Endodermal cell (in vitro differentiated cells): ENCODE results near the gene CTDSP2. TPM values are rescaled to one million over a fixed set of nuclear protein-coding genes. Genes with fewer than 3 reads are reported as not detected.

ENCODE experiments used
- DNase-seq: peaks from one replicate; pipeline ENCODE4 v3.0.0-alpha.2; 2017
- H3K27ac ChIP-seq: 2 replicates; pipeline ENCODE4 v1.5.1; 2013; ENCODE audit warnings: mild to moderate bottlenecking, low read depth, low read length, moderate library complexity
- H3K27me3 ChIP-seq: 2 replicates; pipeline ENCODE4 v1.6.1; 2013; ENCODE audit warnings: mild to moderate bottlenecking, low read length, moderate library complexity; ENCODE audit not compliant: insufficient read depth, control insufficient read depth, poor library complexity, severe bottlenecking
- H3K36me3 ChIP-seq: 2 replicates; pipeline ENCODE4 v1.7.0; 2013; ENCODE audit warnings: mild to moderate bottlenecking, low read length, moderate library complexity; ENCODE audit not compliant: control insufficient read depth, insufficient read depth
- H3K4me1 ChIP-seq: one replicate; pipeline ENCODE4 v1.7.0; 2013; ENCODE audit warnings: low read length; ENCODE audit not compliant: control insufficient read depth, insufficient read depth
- H3K4me3 ChIP-seq: 2 replicates; pipeline ENCODE4 v1.5.1; 2013; ENCODE audit warnings: mild to moderate bottlenecking, low read length, moderate library complexity
- H3K9ac ChIP-seq: 2 replicates; pipeline ENCODE4 v1.6.1; 2013; ENCODE audit warnings: mild to moderate bottlenecking, low read length, moderate library complexity; ENCODE audit not compliant: poor library complexity, severe bottlenecking; ENCODE audit errors: extremely low read depth
- H3K9me3 ChIP-seq: 2 replicates; pipeline ENCODE4 v1.6.1; 2013; ENCODE audit warnings: mild to moderate bottlenecking, low read length, moderate library complexity; ENCODE audit not compliant: control insufficient read depth
- H3K27ac Mint-ChIP-seq: 2 replicates; pipeline ENCODE4 v1.8.0; 2020; ENCODE audit warnings: mixed read lengths
- H3K27me3 Mint-ChIP-seq: 2 replicates; pipeline ENCODE4 v1.8.0; 2021; ENCODE audit warnings: mild to moderate bottlenecking, mixed read lengths; ENCODE audit not compliant: insufficient read depth
- H3K36me3 Mint-ChIP-seq: 2 replicates; pipeline ENCODE4 v1.8.0; 2020; ENCODE audit warnings: low read depth, mixed read lengths
- H3K4me1 Mint-ChIP-seq: 2 replicates; pipeline ENCODE4 v1.8.0; 2020; ENCODE audit warnings: mixed read lengths
- H3K4me3 Mint-ChIP-seq: 2 replicates; pipeline ENCODE4 v1.8.0; 2020; ENCODE audit warnings: mild to moderate bottlenecking, moderate library complexity, mixed read lengths
- H3K9me3 Mint-ChIP-seq: 2 replicates; pipeline ENCODE4 v1.8.0; 2020; ENCODE audit warnings: mild to moderate bottlenecking, mixed read lengths
- WGBS, 2 experiments: methylation state at CpG; one replicate each; pipeline versions ENCODE4 v1.1.5 to v1.1.7; 2013; ENCODE audit warnings: missing lambda C conversion rate in 2 of 2, mixed read lengths in 1 of 2; ENCODE audit not compliant: insufficient coverage in 1 of 2, insufficient read length in 1 of 2; 5-methylcytosine and 5-hydroxymethylcytosine counted together
- total RNA-seq, 2 donors: library from RNA; stranded (reverse); fragmentation: NEBNext Ultra II Directional in 1 of 2; extraction: Animal tissue kit (Norgen Biotek cat#: 25700) in 1 of 2; gene quantifications; 2 replicates in 1 of 2; 3 replicates in 1 of 2; pipeline ENCODE4 v1.2.1, GENCODE V29; 2021
- TF ChIP-seq, protein P1 (sequence below): fragments of 200-600 bp; sonication (generic); conservative IDR thresholded peaks from 2 replicates; pipeline ENCODE4 v1.5.0; 2021; ENCODE audit warnings: antibody characterized with exemption, mild to moderate bottlenecking

Gene CTDSP2
- total RNA-seq, 2 donors from 2014 or later: 137 to 148 TPM

GRCh38 chr12:57872362-57872761, 25.8 kb upstream of the CTDSP2 start:
- Histone ChIP-seq H3K27ac (no peak overlapping the region), H3K27me3 (no peaks in the 10 kb centered on the region), H3K9me3 (no peaks in the 10 kb centered on the region), H3K4me3 (no peak overlapping the region), H3K36me3 (no peaks in the 10 kb centered on the region), H3K4me1 (no peaks in the 10 kb centered on the region), H3K9ac (no peak overlapping the region)
- TF ChIP-seq, protein P1, sequence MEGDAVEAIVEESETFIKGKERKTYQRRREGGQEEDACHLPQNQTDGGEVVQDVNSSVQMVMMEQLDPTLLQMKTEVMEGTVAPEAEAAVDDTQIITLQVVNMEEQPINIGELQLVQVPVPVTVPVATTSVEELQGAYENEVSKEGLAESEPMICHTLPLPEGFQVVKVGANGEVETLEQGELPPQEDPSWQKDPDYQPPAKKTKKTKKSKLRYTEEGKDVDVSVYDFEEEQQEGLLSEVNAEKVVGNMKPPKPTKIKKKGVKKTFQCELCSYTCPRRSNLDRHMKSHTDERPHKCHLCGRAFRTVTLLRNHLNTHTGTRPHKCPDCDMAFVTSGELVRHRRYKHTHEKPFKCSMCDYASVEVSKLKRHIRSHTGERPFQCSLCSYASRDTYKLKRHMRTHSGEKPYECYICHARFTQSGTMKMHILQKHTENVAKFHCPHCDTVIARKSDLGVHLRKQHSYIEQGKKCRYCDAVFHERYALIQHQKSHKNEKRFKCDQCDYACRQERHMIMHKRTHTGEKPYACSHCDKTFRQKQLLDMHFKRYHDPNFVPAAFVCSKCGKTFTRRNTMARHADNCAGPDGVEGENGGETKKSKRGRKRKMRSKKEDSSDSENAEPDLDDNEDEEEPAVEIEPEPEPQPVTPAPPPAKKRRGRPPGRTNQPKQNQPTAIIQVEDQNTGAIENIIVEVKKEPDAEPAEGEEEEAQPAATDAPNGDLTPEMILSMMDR: no peak
- Mint-ChIP-seq H3K9me3 (peaks cover 2% of the 10 kb centered on the region), H3K27ac (no peak overlapping the region), H3K36me3 (no peaks in the 10 kb centered on the region), H3K27me3 (peaks cover 3% of the 10 kb centered on the region), H3K4me3 (no peak overlapping the region), H3K4me1 (peaks cover 6% of the 10 kb centered on the region)
- WGBS, 2 experiments: 75 to 81% methylated on average over 2 of the region's 2 CpGs
- DNase-seq: no peak

DNA sequence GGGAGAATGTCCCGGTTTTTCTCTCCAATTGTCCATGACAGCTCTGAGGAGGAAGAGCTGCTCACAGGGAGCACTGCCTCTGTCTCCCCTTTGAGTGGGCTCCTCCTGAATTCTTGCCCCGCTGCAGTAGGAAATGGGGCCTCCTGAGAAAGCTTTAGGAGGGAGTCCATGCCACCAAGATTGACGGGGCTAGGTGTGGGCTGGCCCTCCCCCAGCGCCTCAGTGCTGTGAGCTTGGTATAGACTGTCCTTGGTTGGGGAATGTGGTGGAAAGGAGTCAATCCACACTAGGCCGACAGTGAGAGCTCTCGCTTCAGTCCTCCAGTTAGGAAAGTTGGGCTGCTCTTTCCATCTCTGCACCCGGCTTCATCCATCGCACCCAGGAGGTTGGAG, 23.4 kb upstream of the CTDSP2 start:
- H3K27ac Mint-ChIP-seq: no peak overlapping the region
- no peaks in the 10 kb centered on the region for H3K36me3 Mint-ChIP-seq
- Histone ChIP-seq H3K36me3 (no peaks in the 10 kb centered on the region), H3K27me3 (peaks cover 10% of the 10 kb centered on the region), H3K9ac (no peak overlapping the region), H3K4me1 (peaks cover 3% of the 10 kb centered on the region), H3K27ac (peak overlapping the region; percentile 97), H3K9me3 (no peaks in the 10 kb centered on the region), H3K4me3 (no peak overlapping the region)
- TF ChIP-seq, protein P1: no peak
- H3K4me3 Mint-ChIP-seq: no peak overlapping the region
- peaks cover 4% of the 10 kb centered on the region for H3K27me3 Mint-ChIP-seq
- WGBS, 2 experiments: 92 to 96% methylated on average over 5 to 8 of the region's 8 CpGs
- H3K9me3 Mint-ChIP-seq: peaks cover 2% of the 10 kb centered on the region
- DNase-seq: no peak
- H3K4me1 Mint-ChIP-seq: peaks cover 6% of the 10 kb centered on the region

DNA sequence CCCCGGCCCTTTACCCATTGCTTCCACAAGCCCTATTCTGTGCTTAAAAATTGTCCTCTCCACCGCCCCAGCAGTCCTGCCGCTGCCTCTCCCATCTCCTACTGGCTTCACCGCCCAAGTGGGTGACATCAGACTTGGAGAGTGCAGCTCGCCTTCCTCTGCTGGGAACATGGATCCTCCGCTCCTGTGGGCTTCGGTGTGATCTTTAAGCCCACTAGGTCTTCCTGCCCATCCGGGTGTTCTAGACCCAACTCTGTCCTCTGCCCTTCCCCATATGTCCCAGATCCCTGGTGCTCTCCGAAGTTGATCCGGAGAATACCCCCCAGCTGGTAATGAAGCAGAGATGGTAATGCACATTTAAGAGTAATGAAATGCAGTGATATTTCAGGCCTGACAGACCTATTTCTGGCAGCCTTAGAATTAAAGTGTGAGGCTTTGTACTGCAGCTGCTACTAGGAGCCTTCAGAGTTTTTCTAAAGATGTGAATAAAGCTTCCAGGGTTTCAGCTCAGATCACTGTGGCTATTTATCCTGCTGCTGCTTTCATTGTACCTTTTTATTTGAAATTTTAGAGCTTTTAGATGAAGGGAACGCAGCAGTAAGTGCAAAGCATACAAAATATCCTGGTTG, 22.9 kb upstream of the CTDSP2 start:
- 93 to 95% methylated on average over 6 to 11 of the region's 11 CpGs for WGBS, 2 experiments
- peak overlapping the region; percentile 97 for H3K27ac ChIP-seq
- H3K27ac Mint-ChIP-seq: peak overlapping the region; percentile 44

More for the DNA sequence above, 22.9 kb upstream of the CTDSP2 start:
- Mint-ChIP-seq H3K36me3 (no peaks in the 10 kb centered on the region), H3K9me3 (peaks cover 2% of the 10 kb centered on the region), H3K4me1 (peaks cover 11% of the 10 kb centered on the region), H3K4me3 (no peak overlapping the region), H3K27me3 (peaks cover 10% of the 10 kb centered on the region)
- TF ChIP-seq, protein P1: no peak
- DNase-seq: no peak
- no peaks in the 10 kb centered on the region for H3K9me3 ChIP-seq
- no peak overlapping the region for H3K4me3 ChIP-seq
- H3K9ac ChIP-seq: no peak overlapping the region
- H3K36me3 ChIP-seq: no peaks in the 10 kb centered on the region
- H3K4me1 ChIP-seq: peaks cover 3% of the 10 kb centered on the region
- H3K27me3 ChIP-seq: peaks cover 15% of the 10 kb centered on the region
